ENCODE measurements around the gene ARHGAP31.

- peak; percentile 9 to 25 (median 20) for TF ChIP-seq CTCF (IDR thresholded peaks at IDR 0.05)
- peak; percentile 95 for TF ChIP-seq POLR2A (IDR thresholded peaks at IDR 0.05)
These were observed 169.3 kb downstream of the ARHGAP31 start, which contains the start of gene TMEM39A for GRCh38 chr3:119463171-119464169.

Measured in right lobe of liver (tissue), 4 donors.